Activated CD4-positive, alpha-beta memory T cell treated with anti-CD3 and anti-CD28 coated beads, Interleukin-2, amount 10 ng/mL, durations not matched to agents 7 days and 5 days (primary cell): Measurements from ENCODE around the gene SLC26A8. TPM values are rescaled to one million over a fixed set of nuclear protein-coding genes. Genes with fewer than 3 reads are reported as not detected.
"Not testable (repeated sequence)": the region's sequence is repeated elsewhere in the genome, so short reads cannot be mapped to it uniquely, and the experiment has no call there.

ENCODE experiments used
- CTCF ChIA-PET: fragments of 350-600 bp; sonication (Branson Sonifier 250); formaldehyde crosslinking; loops from one replicate; lab custom pipeline; 2021; ENCODE audit warnings: antibody characterized with exemption, inconsistent platforms; lab: Charles Lee
- POLR2A ChIA-PET: fragments of 350-600 bp; sonication (Branson Sonifier 250); formaldehyde crosslinking; loops from one replicate; lab custom pipeline; 2021; ENCODE audit warnings: antibody characterized with exemption; lab: Charles Lee
- DNase-seq: peaks from one replicate; pipeline ENCODE4 v3.0.0-alpha.2; 2020
- H3K27ac Mint-ChIP-seq: one replicate; pipeline ENCODE4 v1.8.0; 2021; ENCODE audit warnings: mild to moderate bottlenecking, mixed read lengths
- H3K27me3 Mint-ChIP-seq: one replicate; pipeline ENCODE4 v1.8.0; 2021; ENCODE audit warnings: mixed read lengths
- H3K36me3 Mint-ChIP-seq: one replicate; pipeline ENCODE4 v1.8.0; 2021; ENCODE audit warnings: low read depth, mixed read lengths
- H3K4me1 Mint-ChIP-seq: one replicate; pipeline ENCODE4 v1.8.0; 2021; ENCODE audit warnings: mixed read lengths
- H3K4me3 Mint-ChIP-seq: one replicate; pipeline ENCODE4 v1.8.0; 2021; ENCODE audit warnings: mild to moderate bottlenecking, mixed read lengths
- H3K9me3 Mint-ChIP-seq: one replicate; pipeline ENCODE4 v1.8.0; 2021; ENCODE audit warnings: mixed read lengths
- total RNA-seq, 2 experiments: library from RNA; stranded (reverse); gene quantifications; one replicate each; pipeline ENCODE4 v1.2.3, GENCODE V29; 2021

The SLC26A8 gene
- total RNA-seq, 2 experiments from 2014 or later, result not detected

- POLR2A ChIA-PET, result no interaction called here
- Mint-ChIP-seq H3K4me3 (no peak overlapping the region), H3K4me1 (peaks cover 28% of the 10 kb centered on the region), H3K27ac (no peak overlapping the region), H3K9me3 (peaks cover 10% of the 10 kb centered on the region), H3K36me3 (peaks cover 71% of the 10 kb centered on the region), H3K27me3 (no peaks in the 10 kb centered on the region)
- DNase-seq, result no peak
- CTCF ChIA-PET, result no interaction called here
Measured at GRCh38 chr6:35914536-35914935, 109.9 kb downstream of the SLC26A8 start.

GRCh38 chr6:35911871-35912653 lies 112.4 kb downstream of the SLC26A8 start:
- Mint-ChIP-seq H3K36me3 (peaks cover 79% of the 10 kb centered on the region), H3K4me1 (peaks cover 13% of the 10 kb centered on the region), H3K27me3 (no peaks in the 10 kb centered on the region), H3K9me3 (peaks cover 28% of the 10 kb centered on the region), H3K27ac (no peak overlapping the region), H3K4me3 (no peak overlapping the region)
- no peak for DNase-seq
- ChIA-PET CTCF (interaction anchor here (0.6 to 1.2 kb wide), 3 partner anchors 183 to 698 kb away, joined by 3 to 4 read pairs (median 4); no protein-coding TSS in a partner anchor), POLR2A (interaction anchor here (1.0 to 2.1 kb wide), 2 partner anchors 9 kb away, joined by 3 to 7 read pairs; partner anchors contain the start of gene SRPK1)

GRCh38 chr6:35909571-35909970 lies 114.9 kb downstream of the SLC26A8 start:
- H3K36me3 Mint-ChIP-seq, result peaks cover 79% of the 10 kb centered on the region
- H3K27ac Mint-ChIP-seq, result not testable (repeated sequence)

GRCh38 chr6:35908753-35909401 lies 115.6 kb downstream of the SLC26A8 start:
- peaks cover 78% of the 10 kb centered on the region for H3K36me3 Mint-ChIP-seq
- POLR2A ChIA-PET, DNase-seq, H3K27ac Mint-ChIP-seq, CTCF ChIA-PET, H3K27me3 Mint-ChIP-seq, H3K4me3 Mint-ChIP-seq: not testable (repeated sequence)
- peaks cover 28% of the 10 kb centered on the region for H3K9me3 Mint-ChIP-seq
- H3K4me1 Mint-ChIP-seq, result peaks cover 17% of the 10 kb centered on the region

More at GRCh38 chr6:35909571-35909970, 114.9 kb downstream of the SLC26A8 start:
- Mint-ChIP-seq H3K9me3 (peaks cover 28% of the 10 kb centered on the region), H3K4me1 (peaks cover 17% of the 10 kb centered on the region)
- DNase-seq, CTCF ChIA-PET, H3K27me3 Mint-ChIP-seq, H3K4me3 Mint-ChIP-seq: not testable (repeated sequence)
- POLR2A ChIA-PET, result interaction anchor here (1.5 kb wide), 1 partner anchor 12 kb away, joined by 4 read pairs; no protein-coding TSS in a partner anchor

- H3K36me3 Mint-ChIP-seq, result peaks cover 79% of the 10 kb centered on the region
- peaks cover 28% of the 10 kb centered on the region for H3K9me3 Mint-ChIP-seq
- H3K4me3 Mint-ChIP-seq, result no peak overlapping the region
- POLR2A ChIA-PET, result interaction anchor here (1.2 kb wide), 1 partner anchor 11 kb away, joined by 3 read pairs; no protein-coding TSS in a partner anchor
- CTCF ChIA-PET, result no interaction called here
- no peaks in the 10 kb centered on the region for H3K27me3 Mint-ChIP-seq
- H3K4me1 Mint-ChIP-seq, result peaks cover 17% of the 10 kb centered on the region
- H3K27ac Mint-ChIP-seq, result no peak overlapping the region
- DNase-seq, result no peak
Measured at GRCh38 chr6:35907750-35908149, 116.7 kb downstream of the SLC26A8 start.

- Mint-ChIP-seq H3K36me3 (peaks cover 71% of the 10 kb centered on the region), H3K9me3 (peaks cover 26% of the 10 kb centered on the region), H3K4me3 (no peak overlapping the region), H3K27ac (no peak overlapping the region), H3K27me3 (no peaks in the 10 kb centered on the region), H3K4me1 (peaks cover 16% of the 10 kb centered on the region)
- ChIA-PET POLR2A (interaction anchor here (1.2 kb wide), 1 partner anchor 12 kb away, joined by 3 read pairs; no protein-coding TSS in a partner anchor), CTCF (no interaction called here)
- DNase-seq, result no peak
Measured at GRCh38 chr6:35906499-35906846, 118.0 kb downstream of the SLC26A8 start.

- POLR2A ChIA-PET, result no interaction called here
- CTCF ChIA-PET, result no interaction called here
Measured at GRCh38 chr6:35905841-35906498, 118.5 kb downstream of the SLC26A8 start.

GRCh38 chr6:35905141-35905785 lies 119.2 kb downstream of the SLC26A8 start:
- DNase-seq, result no peak
- ChIA-PET CTCF (no interaction called here), POLR2A (no interaction called here)
- H3K9me3 Mint-ChIP-seq, result peaks cover 20% of the 10 kb centered on the region
- no peak overlapping the region for H3K4me3 Mint-ChIP-seq
- peaks cover 70% of the 10 kb centered on the region for H3K36me3 Mint-ChIP-seq
- H3K27me3 Mint-ChIP-seq, result no peaks in the 10 kb centered on the region
- H3K27ac Mint-ChIP-seq, result no peak overlapping the region
- H3K4me1 Mint-ChIP-seq, result peaks cover 14% of the 10 kb centered on the region

More at GRCh38 chr6:35905841-35906498, 118.5 kb downstream of the SLC26A8 start:
- no peak for DNase-seq
- H3K4me3 Mint-ChIP-seq, result no peak overlapping the region
- peaks cover 24% of the 10 kb centered on the region for H3K9me3 Mint-ChIP-seq
- peaks cover 14% of the 10 kb centered on the region for H3K4me1 Mint-ChIP-seq
- H3K36me3 Mint-ChIP-seq, result peaks cover 70% of the 10 kb centered on the region
- no peaks in the 10 kb centered on the region for H3K27me3 Mint-ChIP-seq
- H3K27ac Mint-ChIP-seq, result no peak overlapping the region

- H3K27ac Mint-ChIP-seq, result no peak overlapping the region
- peaks cover 65% of the 10 kb centered on the region for H3K36me3 Mint-ChIP-seq
- peaks cover 14% of the 10 kb centered on the region for H3K4me1 Mint-ChIP-seq
- H3K27me3 Mint-ChIP-seq, result no peaks in the 10 kb centered on the region
- no peak for DNase-seq
- H3K4me3 Mint-ChIP-seq, result no peak overlapping the region
- CTCF ChIA-PET, result interaction anchor here (1.1 kb wide), 1 partner anchor 13 kb away, joined by 3 read pairs; no protein-coding TSS in a partner anchor
- H3K9me3 Mint-ChIP-seq, result peaks cover 10% of the 10 kb centered on the region
- POLR2A ChIA-PET, result interaction anchor here (1.5 kb wide), 1 partner anchor 18 kb away, joined by 7 read pairs; the partner anchor contains the start of gene SRPK1
Measured at GRCh38 chr6:35903679-35904078, 120.8 kb downstream of the SLC26A8 start.

- Mint-ChIP-seq H3K9me3 (no peaks in the 10 kb centered on the region), H3K36me3 (peaks cover 62% of the 10 kb centered on the region), H3K4me1 (peaks cover 3% of the 10 kb centered on the region), H3K27ac (no peak overlapping the region), H3K4me3 (no peak overlapping the region), H3K27me3 (no peaks in the 10 kb centered on the region)
- ChIA-PET CTCF (no interaction called here), POLR2A (no interaction called here)
- DNase-seq, result no peak
Measured at GRCh38 chr6:35900448-35900847, 124.0 kb downstream of the SLC26A8 start.

GRCh38 chr6:35898003-35898402 lies 126.4 kb downstream of the SLC26A8 start:
- ChIA-PET CTCF (interaction anchor here (0.5 kb wide), 1 partner anchor 411 kb away, joined by 5 read pairs; no protein-coding TSS in a partner anchor), POLR2A (no interaction called here)
- DNase-seq, result no peak
- H3K27ac Mint-ChIP-seq, result no peak overlapping the region
- no peaks in the 10 kb centered on the region for H3K9me3 Mint-ChIP-seq
- peaks cover 5% of the 10 kb centered on the region for H3K4me1 Mint-ChIP-seq
- H3K36me3 Mint-ChIP-seq, result peaks cover 53% of the 10 kb centered on the region
- H3K4me3 Mint-ChIP-seq, result no peak overlapping the region
- no peaks in the 10 kb centered on the region for H3K27me3 Mint-ChIP-seq

GRCh38 chr6:35897486-35897885 lies 127.0 kb downstream of the SLC26A8 start:
- peaks cover 5% of the 10 kb centered on the region for H3K4me1 Mint-ChIP-seq
- H3K36me3 Mint-ChIP-seq, result peaks cover 53% of the 10 kb centered on the region
- no peak overlapping the region for H3K4me3 Mint-ChIP-seq
- DNase-seq, result no peak
- H3K27ac Mint-ChIP-seq, result no peak overlapping the region
- POLR2A ChIA-PET, result no interaction called here
- H3K27me3 Mint-ChIP-seq, result no peaks in the 10 kb centered on the region
- H3K9me3 Mint-ChIP-seq, result no peaks in the 10 kb centered on the region
- CTCF ChIA-PET, result interaction anchor here (0.5 kb wide), 1 partner anchor 410 kb away, joined by 5 read pairs; no protein-coding TSS in a partner anchor
